ENCODE measurements around the gene DOCK1. TPM values are rescaled to one million over a fixed set of nuclear protein-coding genes. Genes with fewer than 3 reads are reported as not detected.
"Not testable (repeated sequence)": the region's sequence is repeated elsewhere in the genome, so short reads cannot be mapped to it uniquely, and the experiment has no call there.

The DOCK1 gene
- total and polyA plus RNA-seq, 2 donors = 33.3 to 132 TPM

DNA sequence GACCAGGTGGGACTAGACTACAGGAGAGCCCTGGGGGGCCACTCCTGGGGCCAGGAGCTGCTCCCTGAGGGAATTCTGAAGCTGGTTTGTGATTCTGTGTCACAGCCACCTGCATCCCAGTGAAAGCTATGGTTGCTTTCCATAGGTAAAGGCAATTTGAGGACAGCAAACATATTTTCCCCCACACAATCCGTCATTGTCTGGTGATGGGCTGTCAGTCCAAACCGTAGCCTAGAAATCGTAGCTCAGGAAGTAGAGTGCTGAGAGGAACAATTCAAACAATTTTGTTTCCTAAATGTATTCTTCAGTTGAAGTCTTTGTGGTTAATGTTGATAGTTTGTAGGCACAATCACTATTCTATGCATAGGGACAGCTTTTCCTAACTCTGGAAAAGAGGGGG is 397.1 kb downstream of the DOCK1 start:
- Histone ChIP-seq H3K4me3 (ENCODE audit: low read depth, low read length) (no peak overlapping the region), H3K27ac (ENCODE audit: low read depth) (no peak overlapping the region), H3K4me1 (ENCODE audit: insufficient read depth) (no peaks in the 10 kb centered on the region), H3K36me3 (ENCODE audit: insufficient read depth) (no peaks in the 10 kb centered on the region)
- WGBS = 79% methylated on average over 3 of the region's 3 CpGs
- DNase-seq (ENCODE audit: extremely low spot score) = no peak

DNA sequence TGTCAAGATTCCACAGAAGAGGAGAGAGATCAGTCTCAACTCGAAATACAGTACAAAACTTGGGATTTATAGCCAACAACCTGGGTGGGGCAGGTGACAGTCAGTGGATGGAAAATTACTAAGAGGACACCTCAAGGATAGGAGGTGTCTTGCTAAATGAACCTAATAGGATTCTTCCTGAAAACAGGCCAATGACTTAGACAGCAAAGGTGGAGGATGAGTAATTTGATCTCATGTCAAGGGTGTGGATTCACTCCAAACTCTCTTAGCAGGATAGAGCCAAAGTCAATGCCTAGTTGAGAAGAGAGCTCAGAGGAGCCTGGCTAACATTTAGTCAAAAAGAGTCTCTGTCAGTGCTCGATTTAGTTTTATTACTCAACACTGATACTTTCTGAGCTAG is 397.9 kb downstream of the DOCK1 start:
- 82% methylated on average over 2 of the region's 2 CpGs for WGBS
- Histone ChIP-seq H3K4me1 (ENCODE audit: insufficient read depth) (no peaks in the 10 kb centered on the region), H3K4me3 (ENCODE audit: low read depth, low read length) (no peak overlapping the region), H3K27ac (ENCODE audit: low read depth) (no peak overlapping the region), H3K36me3 (ENCODE audit: insufficient read depth) (no peaks in the 10 kb centered on the region)
- no peak for DNase-seq (ENCODE audit: extremely low spot score)

DNA sequence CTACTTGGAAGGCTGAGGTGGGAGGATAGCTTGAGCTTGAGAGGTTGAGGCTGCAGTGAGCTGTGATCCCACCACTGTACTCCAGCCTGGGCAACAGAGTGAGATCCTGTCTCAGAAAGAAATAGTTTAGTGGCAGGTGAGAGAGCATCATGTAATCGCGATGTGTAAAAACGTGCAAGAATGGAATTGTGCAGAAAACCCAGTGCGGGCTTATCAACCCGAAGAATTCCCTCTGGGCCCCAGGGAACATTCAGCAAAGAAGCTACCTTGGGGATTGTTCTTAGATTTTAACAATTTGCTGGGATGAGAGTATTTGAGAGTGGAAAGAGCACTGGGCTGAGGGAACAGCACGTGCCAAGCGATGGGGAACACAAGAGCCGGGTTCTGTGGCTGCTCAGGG is 398.5 kb downstream of the DOCK1 start:
- no peak for DNase-seq (ENCODE audit: extremely low spot score)
- Histone ChIP-seq H3K4me3 (ENCODE audit: low read depth, low read length) (no peak overlapping the region), H3K36me3 (ENCODE audit: insufficient read depth) (no peaks in the 10 kb centered on the region), H3K27ac (ENCODE audit: low read depth) (no peak overlapping the region), H3K4me1 (ENCODE audit: insufficient read depth) (no peaks in the 10 kb centered on the region)
- WGBS = 96% methylated on average over 8 of the region's 8 CpGs

DNA sequence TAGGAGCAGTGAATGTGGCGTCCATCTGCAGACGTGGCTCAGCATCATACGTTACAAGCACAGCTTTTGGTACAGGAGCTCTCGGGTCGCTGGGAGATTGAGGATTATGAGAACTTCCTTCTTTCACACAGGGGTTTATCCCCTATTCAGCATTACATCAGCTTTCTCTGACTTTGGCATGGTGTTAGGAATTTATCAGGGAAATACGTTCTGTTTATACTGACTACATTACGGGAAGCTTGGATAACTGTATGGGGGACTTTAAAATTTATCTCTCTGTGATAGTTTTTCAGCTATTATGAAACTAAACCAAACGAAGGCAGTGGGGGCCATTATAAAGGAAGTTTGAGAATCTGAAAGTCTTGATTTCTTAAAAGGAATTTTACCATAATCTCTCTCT is 401.3 kb downstream of the DOCK1 start:
- no peaks in the 10 kb centered on the region for H3K36me3 ChIP-seq (ENCODE audit: insufficient read depth)
- H3K4me3 ChIP-seq (ENCODE audit: low read depth, low read length) = no peak overlapping the region
- WGBS = 46% methylated on average over 8 of the region's 8 CpGs
- no peak for DNase-seq (ENCODE audit: extremely low spot score)
- H3K27ac ChIP-seq (ENCODE audit: low read depth) = no peak overlapping the region
- no peaks in the 10 kb centered on the region for H3K4me1 ChIP-seq (ENCODE audit: insufficient read depth)

DNA sequence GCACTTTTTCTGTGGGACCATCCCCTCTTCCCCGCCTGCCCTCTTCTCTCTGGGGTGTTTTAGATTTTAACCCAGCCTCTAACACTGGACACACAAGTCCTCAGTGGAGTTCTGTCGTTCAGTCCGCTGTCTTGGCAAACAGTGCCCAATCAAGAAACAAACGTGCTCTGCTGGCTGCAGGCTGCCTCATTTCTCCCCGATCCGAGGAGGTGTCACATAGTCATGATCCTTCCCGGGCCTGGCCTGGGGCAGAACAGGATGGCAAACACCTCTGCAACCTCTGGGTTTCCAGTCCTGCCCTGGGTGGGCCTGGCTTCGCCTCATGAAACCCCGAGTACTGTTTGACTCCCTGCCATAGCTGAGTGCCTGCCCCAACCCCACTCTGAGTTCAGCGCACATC is 402.1 kb downstream of the DOCK1 start:
- WGBS = 92% methylated on average over 10 of the region's 10 CpGs
- DNase-seq (ENCODE audit: extremely low spot score) = no peak
- H3K36me3 ChIP-seq (ENCODE audit: insufficient read depth) = no peaks in the 10 kb centered on the region
- H3K4me3 ChIP-seq (ENCODE audit: low read depth, low read length) = no peak overlapping the region
- H3K27ac ChIP-seq (ENCODE audit: low read depth) = no peak overlapping the region
- H3K4me1 ChIP-seq (ENCODE audit: insufficient read depth) = no peaks in the 10 kb centered on the region

DNA sequence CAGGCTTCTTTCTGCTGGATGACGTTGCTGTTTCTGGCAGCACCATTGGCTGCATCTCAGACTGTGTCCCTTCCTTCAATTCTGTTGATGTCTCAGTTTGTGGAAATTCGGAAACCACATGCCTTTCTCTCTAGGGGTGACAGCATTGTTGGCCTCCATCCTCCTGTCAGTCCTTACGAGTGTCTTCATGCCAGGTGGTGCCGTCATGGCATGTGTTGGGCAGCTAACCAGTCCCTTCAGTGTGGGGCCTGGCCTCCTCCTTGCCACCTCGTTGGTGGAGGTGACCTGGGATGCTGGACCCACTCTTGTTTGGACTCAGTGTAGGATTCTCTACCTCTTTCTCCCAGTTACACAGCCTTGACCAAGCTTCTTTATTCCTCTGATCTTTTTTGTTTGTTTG is 402.8 kb downstream of the DOCK1 start:
- no peaks in the 10 kb centered on the region for H3K36me3 ChIP-seq (ENCODE audit: insufficient read depth)
- H3K4me3 ChIP-seq (ENCODE audit: low read depth, low read length) = no peak overlapping the region
- WGBS = 94% methylated on average over 5 of the region's 5 CpGs
- DNase-seq (ENCODE audit: extremely low spot score) = no peak
- H3K4me1 ChIP-seq (ENCODE audit: insufficient read depth) = no peaks in the 10 kb centered on the region
- H3K27ac ChIP-seq (ENCODE audit: low read depth) = no peak overlapping the region

DNA sequence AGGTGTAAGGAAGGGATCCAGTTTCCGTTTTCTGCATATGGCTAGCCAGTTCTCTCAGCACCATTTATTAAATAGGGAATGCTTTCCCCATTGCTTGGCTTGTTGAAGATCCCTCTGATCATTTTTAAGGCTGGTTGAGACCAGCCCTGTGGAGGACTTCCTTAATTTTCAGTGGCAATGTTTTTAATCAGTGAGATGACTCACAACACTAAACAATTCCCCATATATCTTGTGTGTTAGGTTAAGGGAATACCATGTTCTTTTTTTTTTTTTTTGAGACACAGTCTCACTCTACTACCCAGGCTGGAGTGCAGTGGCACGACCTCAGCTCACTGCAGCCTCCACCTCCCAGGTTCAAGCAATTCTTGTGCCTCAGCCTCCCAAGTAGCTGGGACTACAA is 404.4 kb downstream of the DOCK1 start:
- not testable (repeated sequence) for DNase-seq (ENCODE audit: extremely low spot score); H3K36me3 ChIP-seq (ENCODE audit: insufficient read depth); H3K4me1 ChIP-seq (ENCODE audit: insufficient read depth); H3K27ac ChIP-seq (ENCODE audit: low read depth); H3K4me3 ChIP-seq (ENCODE audit: low read depth, low read length)
- 97% methylated on average over 2 of the region's 2 CpGs for WGBS

DNA sequence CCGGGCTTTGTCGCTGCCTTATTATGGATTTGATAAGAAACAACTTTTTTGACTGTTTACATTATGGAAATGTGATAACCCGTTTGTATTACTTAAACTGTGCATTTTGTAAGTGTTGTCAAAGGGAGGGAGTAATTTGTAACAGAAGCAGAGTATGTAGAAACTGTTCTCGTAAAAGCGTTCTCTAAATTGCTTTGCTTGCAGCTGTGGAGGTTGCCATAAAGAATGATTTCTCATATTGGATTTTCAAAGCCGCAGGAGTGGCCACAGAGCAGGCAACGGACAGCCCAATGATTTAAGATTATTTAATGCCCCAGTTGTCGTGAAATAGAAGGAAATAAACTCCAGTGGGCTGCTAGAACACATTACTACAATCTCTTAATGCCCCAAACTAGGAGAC is 405.2 kb downstream of the DOCK1 start:
- no peak overlapping the region for H3K27ac ChIP-seq (ENCODE audit: low read depth)
- no peaks in the 10 kb centered on the region for H3K4me1 ChIP-seq (ENCODE audit: insufficient read depth)
- no peaks in the 10 kb centered on the region for H3K36me3 ChIP-seq (ENCODE audit: insufficient read depth)
- DNase-seq (ENCODE audit: extremely low spot score) = no peak
- H3K4me3 ChIP-seq (ENCODE audit: low read depth, low read length) = no peak overlapping the region
- WGBS = 85% methylated on average over 8 of the region's 8 CpGs

DNA sequence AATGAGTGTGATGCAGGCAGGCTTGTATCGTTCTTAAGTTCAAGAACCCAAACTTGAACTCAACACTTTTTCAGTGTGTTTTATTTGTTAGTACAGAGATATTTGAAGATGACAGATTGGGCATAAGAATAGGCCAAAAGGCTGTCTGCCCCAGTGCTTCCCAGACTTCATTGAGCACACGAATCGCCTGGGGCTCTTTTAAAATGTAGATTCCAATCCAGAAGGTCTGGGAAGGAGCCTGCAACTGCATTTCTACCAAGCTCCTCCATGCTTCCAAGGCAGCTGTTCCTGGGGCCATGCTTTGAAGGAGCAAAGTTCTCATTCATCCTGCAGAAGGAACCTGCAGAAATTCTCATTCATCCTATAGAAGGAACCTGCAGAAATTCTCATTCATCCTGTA is 405.7 kb downstream of the DOCK1 start:
- Histone ChIP-seq H3K4me1 (ENCODE audit: insufficient read depth) (no peaks in the 10 kb centered on the region), H3K4me3 (ENCODE audit: low read depth, low read length) (no peak overlapping the region), H3K36me3 (ENCODE audit: insufficient read depth) (no peaks in the 10 kb centered on the region), H3K27ac (ENCODE audit: low read depth) (no peak overlapping the region)
- no peak for DNase-seq (ENCODE audit: extremely low spot score)
- WGBS = 81% methylated on average over 3 of the region's 3 CpGs

DNA sequence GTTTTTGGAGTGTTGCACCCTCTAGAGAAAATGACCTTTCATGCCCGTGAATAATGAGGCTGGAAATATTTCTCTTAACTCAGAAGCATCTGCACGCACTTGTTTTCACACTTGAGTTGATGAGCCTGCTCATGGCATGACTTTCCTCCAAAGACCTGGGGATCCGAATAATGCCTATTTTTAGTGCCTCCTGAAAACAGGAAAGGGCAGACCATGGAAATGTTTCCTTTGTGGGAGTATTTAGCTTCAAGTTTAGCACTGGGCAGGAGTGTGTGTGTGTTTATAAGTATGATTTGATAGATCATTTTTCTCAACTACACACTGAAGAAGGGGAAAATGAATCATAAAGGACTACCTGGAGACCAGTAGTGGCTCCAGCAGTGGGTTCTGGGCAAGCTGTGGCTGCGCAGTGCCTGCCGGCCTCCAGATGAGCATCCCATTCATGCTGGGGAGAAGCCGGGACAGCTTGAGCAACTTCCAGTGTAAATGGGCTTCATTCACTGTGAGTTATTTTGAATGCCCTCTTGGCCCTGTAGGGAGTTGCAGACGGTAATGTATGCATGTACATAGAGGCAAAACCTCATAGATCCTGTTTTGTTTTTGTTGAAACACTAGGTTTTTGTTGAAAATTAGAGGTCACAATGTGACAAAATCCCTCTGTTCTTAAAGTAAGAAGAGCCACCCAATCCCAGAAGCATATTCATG is 408.9 kb downstream of the DOCK1 start:
- Histone ChIP-seq H3K27ac (ENCODE audit: low read depth) (no peak overlapping the region), H3K36me3 (ENCODE audit: insufficient read depth) (no peaks in the 10 kb centered on the region), H3K4me3 (ENCODE audit: low read depth, low read length) (no peak overlapping the region), H3K4me1 (ENCODE audit: insufficient read depth) (no peaks in the 10 kb centered on the region)
- WGBS = 87% methylated on average over 7 of the region's 7 CpGs
- no peak for DNase-seq (ENCODE audit: extremely low spot score)

DNA sequence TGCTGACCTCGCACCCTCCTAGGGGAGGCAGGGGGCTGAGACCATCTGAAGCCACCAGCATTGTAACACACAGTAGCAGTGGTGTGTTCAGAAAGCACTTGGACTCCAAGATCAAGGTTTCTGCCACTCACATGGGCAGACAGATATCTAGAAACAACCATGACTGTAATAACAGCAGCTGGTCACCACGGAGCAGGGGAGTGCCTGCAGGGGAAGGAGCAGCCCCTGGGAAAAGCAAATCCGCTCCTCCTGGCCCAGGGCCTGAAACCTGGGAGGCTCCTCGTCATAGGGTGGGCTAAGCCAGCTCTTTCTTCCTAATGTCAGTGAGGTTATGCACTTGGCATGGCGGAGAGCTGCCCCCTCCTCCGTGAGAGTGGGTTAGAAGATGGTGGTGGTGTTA is 409.6 kb downstream of the DOCK1 start:
- no peak overlapping the region for H3K27ac ChIP-seq (ENCODE audit: low read depth)
- H3K36me3 ChIP-seq (ENCODE audit: insufficient read depth) = no peaks in the 10 kb centered on the region
- H3K4me3 ChIP-seq (ENCODE audit: low read depth, low read length) = no peak overlapping the region
- WGBS = 72% methylated on average over 6 of the region's 6 CpGs
- no peak for DNase-seq (ENCODE audit: extremely low spot score)
- H3K4me1 ChIP-seq (ENCODE audit: insufficient read depth) = no peaks in the 10 kb centered on the region

DNA sequence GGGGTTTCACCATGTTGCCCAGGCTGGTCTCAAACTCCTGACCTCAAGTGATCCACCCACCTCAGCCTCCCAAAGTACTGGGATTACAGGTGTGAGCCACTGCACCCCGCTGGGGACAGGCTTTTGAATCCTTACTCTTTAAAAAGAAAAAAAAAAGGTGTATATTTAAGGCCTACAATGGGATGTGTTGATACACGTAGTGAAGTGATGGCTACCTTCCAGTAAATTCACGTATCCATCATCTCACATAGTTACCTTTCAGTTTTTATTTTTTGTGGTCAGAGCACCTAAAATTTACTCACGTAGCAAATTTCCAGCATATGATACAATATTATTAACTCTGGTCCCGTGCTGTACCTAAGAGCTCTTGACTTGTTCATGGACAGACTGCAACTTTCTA is 410.7 kb downstream of the DOCK1 start:
- no peak for DNase-seq (ENCODE audit: extremely low spot score)
- 91% methylated on average over 5 of the region's 5 CpGs for WGBS
- Histone ChIP-seq H3K36me3 (ENCODE audit: insufficient read depth) (no peaks in the 10 kb centered on the region), H3K4me3 (ENCODE audit: low read depth, low read length) (no peak overlapping the region), H3K4me1 (ENCODE audit: insufficient read depth) (no peaks in the 10 kb centered on the region), H3K27ac (ENCODE audit: low read depth) (no peak overlapping the region)

DNA sequence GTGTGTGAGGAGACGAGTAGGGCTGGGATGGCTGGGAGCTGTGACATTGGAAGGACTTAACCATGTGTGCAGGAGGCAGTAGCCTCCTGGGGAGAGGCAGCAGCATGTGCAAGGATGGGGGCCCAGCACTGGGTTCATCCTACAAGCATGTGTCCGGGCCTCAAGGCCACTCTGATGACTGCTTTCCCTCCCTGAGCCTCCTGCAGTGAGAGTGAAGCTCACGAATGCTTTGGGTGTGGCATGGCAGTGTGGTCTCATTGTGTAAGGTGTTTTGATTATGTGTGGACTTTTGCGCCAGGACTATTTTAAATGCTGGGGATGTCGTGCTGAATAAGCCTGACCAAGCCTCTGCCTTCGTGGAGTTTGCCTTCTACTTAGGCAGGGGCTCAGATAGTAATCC is 413.2 kb downstream of the DOCK1 start:
- WGBS = 86% methylated on average over 6 of the region's 6 CpGs

DNA sequence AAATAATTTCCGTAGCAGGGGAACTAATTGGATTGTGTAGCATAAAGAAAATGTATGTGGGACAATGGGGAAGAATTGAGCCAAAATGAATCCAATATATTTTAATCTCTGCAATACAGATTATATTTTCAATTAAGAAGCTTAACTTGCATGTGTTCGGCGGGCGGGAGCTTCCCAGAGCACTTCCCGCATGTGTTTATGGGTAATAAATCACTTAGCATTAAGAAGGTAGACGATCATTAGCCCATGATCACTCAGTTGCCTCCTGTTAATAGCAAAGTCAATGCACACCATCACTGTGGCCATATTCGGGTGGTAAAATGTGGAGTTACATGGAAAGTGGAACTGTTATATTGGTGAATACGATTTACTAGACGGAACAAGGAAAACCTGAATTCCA is 414.0 kb downstream of the DOCK1 start:
- no peak overlapping the region for H3K27ac ChIP-seq (ENCODE audit: low read depth)
- H3K4me3 ChIP-seq (ENCODE audit: low read depth, low read length) = no peak overlapping the region
- 93% methylated on average over 9 of the region's 9 CpGs for WGBS
- H3K4me1 ChIP-seq (ENCODE audit: insufficient read depth) = no peaks in the 10 kb centered on the region
- no peaks in the 10 kb centered on the region for H3K36me3 ChIP-seq (ENCODE audit: insufficient read depth)
- DNase-seq (ENCODE audit: extremely low spot score) = no peak

More for the DNA sequence above, 413.2 kb downstream of the DOCK1 start:
- Histone ChIP-seq H3K36me3 (ENCODE audit: insufficient read depth) (no peaks in the 10 kb centered on the region), H3K4me3 (ENCODE audit: low read depth, low read length) (no peak overlapping the region), H3K4me1 (ENCODE audit: insufficient read depth) (no peaks in the 10 kb centered on the region), H3K27ac (ENCODE audit: low read depth) (no peak overlapping the region)
- no peak for DNase-seq (ENCODE audit: extremely low spot score)

DNA sequence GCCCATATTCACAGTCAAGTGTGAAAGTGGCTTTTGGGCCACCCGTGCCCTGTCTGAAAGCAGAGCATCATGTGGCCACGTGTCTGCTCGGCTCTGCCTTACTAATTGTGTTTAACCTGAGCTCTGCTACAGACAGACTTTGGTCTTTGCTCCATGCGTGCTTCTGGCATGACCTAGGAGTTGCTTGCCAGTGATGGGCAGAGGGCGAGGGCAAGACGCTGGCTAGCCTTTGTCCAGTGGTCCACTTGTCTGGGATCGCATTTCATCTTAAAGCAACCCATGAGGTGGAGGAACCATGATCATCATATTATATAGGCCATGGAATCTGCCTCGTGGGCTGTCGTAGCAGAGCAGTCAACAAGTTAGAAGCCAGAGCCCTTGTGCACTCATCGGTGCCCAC is 414.5 kb downstream of the DOCK1 start:
- no peak for DNase-seq (ENCODE audit: extremely low spot score)
- Histone ChIP-seq H3K4me1 (ENCODE audit: insufficient read depth) (no peaks in the 10 kb centered on the region), H3K36me3 (ENCODE audit: insufficient read depth) (no peaks in the 10 kb centered on the region), H3K27ac (ENCODE audit: low read depth) (no peak overlapping the region), H3K4me3 (ENCODE audit: low read depth, low read length) (no peak overlapping the region)
- WGBS = 93% methylated on average over 10 of the region's 10 CpGs
